ENCODE measurements around the gene HOXC9.
A peak's percentile ranks its signal among the peaks of the same experiment; 100 is the strongest.

DNA sequence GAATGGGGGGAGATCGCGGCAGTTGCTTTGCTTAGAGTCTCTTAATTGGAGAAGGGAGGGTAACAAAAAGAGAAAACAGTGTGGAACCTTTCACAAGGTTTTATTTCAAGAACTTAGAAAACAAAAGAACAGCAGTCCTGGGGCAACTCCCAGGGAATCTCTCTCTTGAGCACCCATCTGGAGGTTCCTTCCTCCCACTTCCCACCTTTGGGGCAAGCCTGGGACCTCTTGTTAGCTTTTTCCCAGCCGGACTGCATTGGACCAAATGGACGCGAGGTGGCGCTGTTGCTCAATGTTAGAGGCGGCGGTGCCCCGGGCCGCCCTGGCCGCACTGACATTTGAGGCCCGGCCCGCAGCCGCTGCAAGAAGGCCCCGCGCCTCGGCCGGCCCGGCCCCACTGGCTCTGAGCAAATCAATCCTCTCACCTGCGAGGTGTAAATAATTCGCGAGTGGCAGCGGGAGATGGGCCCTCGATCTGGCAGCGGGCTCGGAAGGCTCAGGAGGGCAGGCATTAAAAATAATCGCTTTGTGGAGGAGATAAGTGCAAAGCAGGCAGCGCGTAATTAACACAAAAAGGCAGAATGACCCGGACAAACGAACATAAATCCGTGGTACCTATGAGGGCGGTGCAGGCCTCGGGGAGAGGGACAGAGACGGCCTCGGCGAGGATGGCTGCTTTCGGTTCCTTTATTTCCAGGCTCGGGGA lies 6.0 kb downstream of the HOXC9 start:
- TF ChIP-seq RFX5 (IDR thresholded peaks at IDR 0.05; ENCODE audit: low read length) (no peak), GATA2 (CRISPR knock-in tag; IDR thresholded peaks at IDR 0.05) (no peak), POLR2AphosphoS5 (IDR thresholded peaks at IDR 0.05; ENCODE audit: low read depth, low read length) (no peak), TEAD4 (IDR thresholded peaks at IDR 0.05; ENCODE audit: borderline replicate concordance, insufficient read depth) (no peak), CTCF (IDR thresholded peaks at IDR 0.05) (peak; percentile 89), MXI1 (IDR thresholded peaks at IDR 0.05; ENCODE audit: low read depth, low read length) (no peak), ZBTB33 (IDR thresholded peaks at IDR 0.05; ENCODE audit: borderline replicate concordance, low read depth) (no peak), SIN3A (IDR thresholded peaks at IDR 0.05; ENCODE audit: borderline replicate concordance, low read depth, low read length) (no peak), TAF1 (IDR thresholded peaks at IDR 0.05; ENCODE audit: borderline replicate concordance, low read depth, low read length) (no peak), EP300 (IDR thresholded peaks at IDR 0.05; ENCODE audit: borderline replicate concordance in 1 of 2, low read depth in 1 of 2, low read length in 1 of 2) (no peak), PBX3 (IDR thresholded peaks at IDR 0.05) (no peak), GABPA (IDR thresholded peaks at IDR 0.05; ENCODE audit: low read depth) (no peak), RAD21 (IDR thresholded peaks at IDR 0.05; ENCODE audit: low read length) (peak; percentile 94)
- TF ChIP-seq, protein P1, sequence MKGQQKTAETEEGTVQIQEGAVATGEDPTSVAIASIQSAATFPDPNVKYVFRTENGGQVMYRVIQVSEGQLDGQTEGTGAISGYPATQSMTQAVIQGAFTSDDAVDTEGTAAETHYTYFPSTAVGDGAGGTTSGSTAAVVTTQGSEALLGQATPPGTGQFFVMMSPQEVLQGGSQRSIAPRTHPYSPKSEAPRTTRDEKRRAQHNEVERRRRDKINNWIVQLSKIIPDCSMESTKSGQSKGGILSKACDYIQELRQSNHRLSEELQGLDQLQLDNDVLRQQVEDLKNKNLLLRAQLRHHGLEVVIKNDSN (IDR thresholded peaks at IDR 0.05; ENCODE audit: borderline replicate concordance, low read depth) = no peak

All from SK-N-SH (cell line).